Stimulated activated CD8-positive, alpha-beta memory T cell treated with anti-CD3 and anti-CD28 coated beads, Interleukin-4, amount 100 ng/mL, for 1 hour (primary cell): ENCODE measurements around the gene EPHA1.

Source experiments
- DNase-seq, 2 donors: peaks; one replicate each; pipeline ENCODE4 v3.0.0-alpha.2; 2020; ENCODE audit warnings: low read depth in 2 of 2, low spot score in 1 of 2

EPHA1 gene

DNA sequence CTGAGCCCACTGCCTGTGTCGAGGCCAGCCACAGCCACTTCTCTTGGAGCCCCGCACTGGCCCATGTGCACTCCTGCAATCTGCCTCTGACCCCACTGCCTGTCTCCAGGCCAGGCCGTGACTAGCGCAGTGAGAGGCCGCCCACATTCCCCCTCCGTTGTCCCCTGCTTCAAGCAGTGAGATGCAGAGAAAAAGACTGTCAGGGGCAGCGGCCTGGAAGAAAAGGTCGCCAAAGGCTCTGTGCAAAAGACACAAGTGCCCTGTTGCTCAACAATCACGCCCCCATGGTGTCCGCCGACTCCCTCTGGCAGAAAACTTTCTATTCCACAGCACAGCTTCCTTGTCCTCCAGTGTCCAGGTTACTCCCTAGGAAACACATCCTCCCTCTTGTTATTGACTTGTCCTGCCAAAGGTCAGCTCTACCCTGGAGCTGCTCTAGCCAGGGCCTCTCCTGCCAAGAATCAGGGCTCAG, 56.1 kb downstream of the EPHA1 start:
- no peak for DNase-seq

DNA sequence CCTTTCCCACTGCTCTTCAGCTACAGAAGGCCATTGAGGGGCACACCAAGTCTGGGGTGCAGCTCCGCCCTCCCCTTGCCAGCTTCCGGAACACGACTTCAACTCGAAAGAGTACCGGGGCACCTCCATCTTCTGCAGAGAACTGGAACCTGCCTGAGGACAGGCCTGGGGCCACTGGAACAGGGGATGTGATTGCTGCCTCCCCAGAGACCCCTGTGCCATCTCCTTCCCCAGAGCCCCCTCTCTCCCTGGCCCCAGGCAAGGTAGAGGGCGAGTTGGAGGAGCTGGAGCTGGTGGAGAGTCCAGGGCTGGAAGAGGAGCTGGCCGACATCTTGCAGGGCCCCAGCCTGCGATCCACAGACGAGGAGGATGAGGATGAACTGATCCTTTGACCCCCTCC, 57.1 kb downstream of the EPHA1 start:
- no peak for DNase-seq

DNA sequence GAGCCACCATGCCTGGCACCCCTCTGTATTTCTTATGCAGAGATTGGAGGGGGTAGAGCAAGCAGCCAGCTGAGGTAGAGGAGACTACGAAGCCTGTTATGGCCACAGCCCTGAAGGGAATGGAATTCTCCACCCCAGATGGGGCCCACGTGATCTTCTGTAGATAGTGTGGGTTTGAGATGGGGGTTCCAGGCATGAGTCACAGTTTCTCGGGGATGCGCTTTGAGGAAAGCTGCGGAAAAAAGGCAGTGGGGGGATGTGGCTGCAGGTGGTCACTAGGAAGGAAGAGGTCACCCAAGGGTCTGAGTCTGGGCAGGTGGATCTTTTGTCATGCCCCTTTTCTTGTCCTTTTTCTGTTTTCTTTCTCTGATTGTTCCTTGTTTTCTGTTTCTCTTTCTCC, 57.6 kb downstream of the EPHA1 start:
- DNase-seq: no peak

DNA sequence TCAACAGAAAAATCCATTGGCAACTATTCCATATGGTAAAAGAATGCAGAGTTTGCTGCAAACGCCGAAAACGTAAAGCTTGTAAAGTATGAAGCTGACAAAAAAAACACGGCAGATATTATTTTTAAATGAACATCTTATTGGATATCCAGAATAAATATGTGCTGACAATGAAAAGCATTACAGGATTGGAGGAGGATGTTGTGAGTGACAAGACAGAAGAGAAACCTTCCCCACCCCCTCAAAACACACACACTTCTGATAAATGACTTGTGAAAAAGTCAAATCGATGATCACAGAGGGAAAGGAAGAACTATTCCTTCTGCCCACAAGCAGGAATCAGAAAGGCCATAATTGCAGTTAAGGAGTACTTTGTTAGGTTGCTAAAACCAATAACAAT, 60.7 kb downstream of the EPHA1 start:
- no peak for DNase-seq

DNA sequence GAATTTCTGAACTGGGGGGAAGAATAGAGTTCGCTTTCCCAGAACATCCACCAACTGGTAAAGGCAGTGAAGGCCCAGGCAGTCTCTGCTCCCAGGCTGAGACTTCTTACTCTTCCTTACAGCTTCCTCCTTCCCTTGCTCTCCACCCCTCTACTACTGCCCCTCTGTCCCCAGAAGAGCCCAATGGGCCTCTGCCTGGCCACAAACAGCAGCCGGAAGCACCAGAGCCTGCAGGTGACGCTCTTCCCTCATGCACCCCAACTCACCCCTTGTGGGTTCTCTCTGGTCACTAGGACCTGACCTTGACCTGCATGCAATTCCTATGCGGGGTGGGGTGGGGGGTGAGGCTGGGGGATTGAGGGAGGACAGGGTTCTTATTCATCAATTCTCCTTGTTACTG, 62.6 kb downstream of the EPHA1 start:
- no peak for DNase-seq

DNA sequence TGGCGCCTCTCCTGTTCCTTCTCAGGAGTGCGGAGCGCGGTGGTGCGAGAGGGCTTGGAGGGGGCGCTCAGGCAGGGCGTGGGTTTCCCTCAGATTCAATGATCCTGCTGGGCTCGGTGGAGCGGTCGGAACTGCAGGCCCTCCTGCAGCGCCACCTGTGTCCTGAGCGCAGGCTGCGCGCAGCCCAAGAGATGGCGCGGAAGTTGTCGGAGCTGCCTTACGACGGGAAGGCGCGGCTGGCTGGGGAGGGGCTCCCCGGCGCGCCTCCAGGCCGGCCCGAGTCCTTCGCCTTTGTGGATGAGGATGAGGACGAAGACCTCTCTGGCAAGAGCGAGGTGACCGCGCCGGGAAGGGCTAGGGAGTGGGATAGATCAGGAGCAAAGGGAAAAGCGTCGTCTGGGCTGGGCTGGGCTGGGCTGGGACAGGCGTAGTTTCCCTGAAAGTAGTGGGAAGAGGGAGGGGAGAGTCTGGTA, 63.2 kb downstream of the EPHA1 start:
- peak; percentile 22 to 36 for DNase-seq

DNA sequence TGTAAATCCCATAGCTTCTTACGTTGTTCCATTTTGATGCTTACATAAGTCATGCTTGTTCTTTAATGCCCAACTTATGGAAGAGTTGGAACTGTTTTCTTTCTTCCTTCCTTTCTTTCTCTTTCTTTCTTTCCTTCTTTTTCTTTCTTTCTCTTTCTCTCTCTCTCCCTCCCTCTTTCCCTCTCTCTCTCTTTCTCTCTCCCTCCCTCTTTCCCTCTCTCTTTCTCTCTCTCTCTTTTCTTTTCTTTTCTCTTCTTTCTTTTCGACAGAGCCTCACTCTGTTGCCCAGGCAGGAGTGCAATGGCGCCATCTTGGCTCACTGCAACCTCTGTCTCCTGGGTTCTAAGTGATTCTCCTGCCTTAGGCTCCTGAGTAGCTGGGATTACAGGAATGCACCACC, 65.1 kb downstream of the EPHA1 start:
- no peak for DNase-seq

- no peak for DNase-seq
Measured at GRCh38 chr7:143341842-143342241, 66.8 kb downstream of the EPHA1 start.
